IMR-90 (cell line): ENCODE results near the gene POLR2J. TPM values are rescaled to one million over a fixed set of nuclear protein-coding genes. Genes with fewer than 3 reads are reported as not detected.

ENCODE experiments used
- ATAC-seq: fragments of 200-7000 bp; cut with Tn5 transposase; 2 replicates; pipeline ENCODE4 v1.9.1; 2020; ENCODE audit warnings: low read depth, mild to moderate bottlenecking, moderate library complexity
- BruUV-seq: library from RNA; stranded (reverse); fragments of 400-500 nt; replicated peaks from 2 replicates; lab custom pipeline; 2021; lab: Mats Ljungman, UMichigan
- CTCF ChIA-PET: fragments of 300-600 bp; formaldehyde crosslinking; extraction: SDS; loops from one replicate; lab custom pipeline; 2021; ENCODE audit warnings: antibody characterized with exemption; lab: Yijun Ruan, JAX
- POLR2A ChIA-PET: fragments of 300-600 bp; sonication (Branson Sonifier 250); formaldehyde crosslinking; loops from one replicate; lab custom pipeline; 2022; ENCODE audit warnings: antibody characterized with exemption; ENCODE audit not compliant: unreplicated experiment; lab: Charles Lee
- DNase-seq: peaks from one replicate; pipeline ENCODE4 v3.0.0; 2013
- H2AFZ ChIP-seq: replicated peaks from 2 replicates; pipeline ENCODE3; 2013; ENCODE audit warnings: low read length, mild to moderate bottlenecking; ENCODE audit not compliant: poor library complexity
- H2AK5ac ChIP-seq: 2 replicates; pipeline ENCODE4 v1.6.1; 2013; ENCODE audit warnings: low read depth, low read length, inconsistent platforms
- H2AK9ac ChIP-seq: replicated peaks from 2 replicates; pipeline ENCODE3; 2013; ENCODE audit warnings: mild to moderate bottlenecking, low read depth, low read length, moderate library complexity; ENCODE audit not compliant: poor library complexity
- H2BK120ac ChIP-seq: 2 replicates; pipeline ENCODE4 v1.6.1; 2013; ENCODE audit warnings: low read depth, low read length, inconsistent platforms
- H2BK15ac ChIP-seq: 3 replicates; pipeline ENCODE4 v1.6.1; 2013; ENCODE audit warnings: low read depth, low read length, inconsistent platforms
- H2BK20ac ChIP-seq: 2 replicates; pipeline ENCODE4 v1.6.1; 2013; ENCODE audit warnings: low read depth, mild to moderate bottlenecking, inconsistent platforms, low read length, moderate library complexity
- H2BK5ac ChIP-seq: 2 replicates; pipeline ENCODE4 v1.6.1; 2013; ENCODE audit warnings: mild to moderate bottlenecking, low read depth, low read length, inconsistent platforms; ENCODE audit not compliant: poor library complexity, severe bottlenecking
- H3K14ac ChIP-seq: replicated peaks from 2 replicates; pipeline ENCODE4 v1.6.1; 2013; ENCODE audit warnings: low read depth, low read length, inconsistent platforms
- H3K18ac ChIP-seq: 2 replicates; pipeline ENCODE4 v1.6.1; 2013; ENCODE audit warnings: low read depth, low read length, control low read depth
- H3K23ac ChIP-seq: 2 replicates; pipeline ENCODE4 v1.6.1; 2013; ENCODE audit warnings: low read depth, low read length, inconsistent platforms
- H3K27ac ChIP-seq: 2 replicates; pipeline ENCODE4 v1.5.1; 2013; ENCODE audit warnings: mild to moderate bottlenecking, control low read depth, low read length; ENCODE audit not compliant: insufficient read depth
- H3K27me3 ChIP-seq: 2 replicates; pipeline ENCODE4 v1.6.1; 2013; ENCODE audit warnings: low read length; ENCODE audit not compliant: control insufficient read depth, insufficient read depth
- H3K36me3 ChIP-seq: 2 replicates; pipeline ENCODE4 v1.6.1; 2013; ENCODE audit warnings: low read length, mixed read lengths; ENCODE audit not compliant: control insufficient read depth, insufficient read depth
- H3K4ac ChIP-seq: 2 replicates; pipeline ENCODE4 v1.6.1; 2013; ENCODE audit warnings: low read depth, low read length, inconsistent platforms
- H3K4me1 ChIP-seq: 2 replicates; pipeline ENCODE4 v1.6.1; 2013; ENCODE audit warnings: low read length, mixed read lengths; ENCODE audit not compliant: control insufficient read depth, insufficient read depth
- H3K4me2 ChIP-seq: 2 replicates; pipeline ENCODE4 v1.6.1; 2013; ENCODE audit warnings: low read depth, mild to moderate bottlenecking, control low read depth, low read length, moderate library complexity
- H3K4me3 ChIP-seq: 2 replicates; pipeline ENCODE4 v1.5.1; 2013; ENCODE audit warnings: low read depth, mild to moderate bottlenecking, control low read depth, low read length, moderate library complexity; ENCODE audit not compliant: insufficient read depth
- H3K56ac ChIP-seq: 2 replicates; pipeline ENCODE4 v1.6.1; 2013; ENCODE audit warnings: low read length, inconsistent platforms; ENCODE audit not compliant: insufficient read depth; ENCODE audit errors: extremely low read depth
- H3K79me1 ChIP-seq, 2 experiments: 2 replicates each; pipeline ENCODE4 v1.6.1; 2013; ENCODE audit warnings: low read length in 2 of 2, inconsistent platforms in 1 of 2, low read depth in 1 of 2
- H3K9ac ChIP-seq: 2 replicates; pipeline ENCODE4 v1.6.1; 2013; ENCODE audit warnings: low read depth, low read length, control low read depth
- H3K9me1 ChIP-seq: 2 replicates; pipeline ENCODE4 v1.6.1; 2013; ENCODE audit warnings: low read length, inconsistent platforms; ENCODE audit not compliant: insufficient read depth
- H3K9me3 ChIP-seq: 2 replicates; pipeline ENCODE4 v1.6.1; 2013; ENCODE audit warnings: low read length; ENCODE audit not compliant: control insufficient read depth, insufficient read depth
- H4K20me1 ChIP-seq: 2 replicates; pipeline ENCODE4 v1.6.1; 2013; ENCODE audit warnings: low read length, inconsistent platforms; ENCODE audit not compliant: insufficient read depth
- H4K5ac ChIP-seq: 2 replicates; pipeline ENCODE4 v1.6.1; 2013; ENCODE audit warnings: mild to moderate bottlenecking, low read depth, low read length, control low read depth
- H4K8ac ChIP-seq, 2 experiments: 2 replicates each; pipeline ENCODE4 v1.6.1; 2013; ENCODE audit warnings: low read depth in 2 of 2, low read length in 2 of 2, control low read depth in 1 of 2, inconsistent platforms in 1 of 2
- H4K91ac ChIP-seq: 2 replicates; pipeline ENCODE4 v1.6.1; 2013; ENCODE audit warnings: low read depth, low read length, inconsistent platforms; ENCODE audit not compliant: insufficient read depth
- BHLHE40 ChIP-seq: fragments of 150-350 bp; IDR thresholded peaks from 2 replicates; pipeline ENCODE4 v1.6.1; 2016; ENCODE audit warnings: mild to moderate bottlenecking, low read depth, low read length
- CEBPB ChIP-seq: IDR thresholded peaks from 2 replicates; pipeline ENCODE4 v1.6.1; 2012; ENCODE audit warnings: low read depth, low read length, improper control_type of control experiment
- CHD1 ChIP-seq: IDR thresholded peaks from 2 replicates; pipeline ENCODE4 v1.6.1; 2012; ENCODE audit warnings: low read depth, low read length, improper control_type of control experiment
- FOS ChIP-seq: fragments of 150-350 bp; IDR thresholded peaks from 2 replicates; pipeline ENCODE4 v1.6.1; 2016; ENCODE audit warnings: low read depth, low read length
- MAFK ChIP-seq: IDR thresholded peaks from 2 replicates; pipeline ENCODE4 v1.6.1; 2012; ENCODE audit warnings: low read depth, low read length, improper control_type of control experiment
- MAZ ChIP-seq: IDR thresholded peaks from 2 replicates; pipeline ENCODE4 v1.6.1; 2012; ENCODE audit warnings: low read depth, mild to moderate bottlenecking, low read length, improper control_type of control experiment, moderate library complexity, borderline replicate concordance
- MXI1 ChIP-seq: IDR thresholded peaks from 2 replicates; pipeline ENCODE4 v1.6.1; 2012; ENCODE audit warnings: low read depth, mild to moderate bottlenecking, low read length, moderate library complexity, borderline replicate concordance
- NFE2L2 ChIP-seq: fragments of 150-350 bp; IDR thresholded peaks from 2 replicates; pipeline ENCODE4 v1.6.1; 2016; ENCODE audit warnings: low read depth, mild to moderate bottlenecking, low read length
- RAD21 ChIP-seq: IDR thresholded peaks from 2 replicates; pipeline ENCODE4 v1.6.1; 2012; ENCODE audit warnings: low read length, improper control_type of control experiment
- RCOR1 ChIP-seq: IDR thresholded peaks from 2 replicates; pipeline ENCODE4 v1.6.1; 2012; ENCODE audit warnings: mild to moderate bottlenecking, low read length, improper control_type of control experiment; ENCODE audit not compliant: insufficient replicate concordance
- RFX5 ChIP-seq: IDR thresholded peaks from 2 replicates; pipeline ENCODE4 v1.8.0; 2012; ENCODE audit warnings: low read depth, mild to moderate bottlenecking, low read length, moderate library complexity
- SMC3 ChIP-seq: fragments of 150-350 bp; IDR thresholded peaks from 2 replicates; pipeline ENCODE4 v1.6.1; 2016; ENCODE audit warnings: low read depth, mild to moderate bottlenecking, antibody characterized with exemption, low read length, moderate library complexity
- WGBS, 2 experiments: methylation state at CpG; one replicate each; pipeline versions ENCODE4 v1.1.5 to v1.1.7; 2013; ENCODE audit warnings: missing lambda C conversion rate in 2 of 2; ENCODE audit not compliant: insufficient read length in 1 of 2; ENCODE audit errors: extremely low coverage in 2 of 2; 5-methylcytosine and 5-hydroxymethylcytosine counted together
- dilution Hi-C: fragments of 300-500 bp; cut with HindIII; formaldehyde crosslinking; loops from one replicate; pipeline ENCODE4 v1.14.3; 2018; ENCODE audit warnings: low sequenced_read_pairs; ENCODE audit not compliant: unreplicated experiment
- in situ Hi-C: fragments of 300-500 bp; cut with MboI; formaldehyde crosslinking; loops from 3 replicates; pipeline ENCODE4 v1.14.3; 2019; ENCODE audit warnings: low sequenced_read_pairs, inconsistent platforms, mixed read lengths
- intact Hi-C: fragments of 100-400 bp; cut with micrococcal nuclease; formaldehyde crosslinking; loops from 2 replicates; pipeline ENCODE4 v1.10.0; 2022
- polyA plus RNA-seq, 3 experiments: library from polyadenylated mRNA; depleted of rRNA; stranded (reverse); fragments of >200 nt; gene quantifications; 2 replicates each; pipeline ENCODE4 v1.2.3, GENCODE V29; 2012; ENCODE audit warnings: low replicate concordance in 1 of 3
- total RNA-seq: library from RNA; depleted of rRNA; stranded (reverse); fragments of >200 nt; gene quantifications from 2 replicates; pipeline ENCODE4 v1.2.3, GENCODE V29; 2012
- TF ChIP-seq, protein P1 (sequence below): fragments of 150-350 bp; IDR thresholded peaks from 2 replicates; pipeline ENCODE4 v1.6.1; 2016; ENCODE audit warnings: low read depth, mild to moderate bottlenecking, low read length, moderate library complexity, borderline replicate concordance
- TF ChIP-seq, protein P2 (sequence below): conservative IDR thresholded peaks from 2 replicates; pipeline ENCODE4 v1.5.1; 2012; ENCODE audit warnings: mild to moderate bottlenecking, low read depth, low read length, improper control_type of control experiment

The POLR2J gene
- total and polyA plus RNA-seq, 2 of the 4 experiments (the other 2 are of a cell fraction) = 20.8 to 92.6 TPM

DNA sequence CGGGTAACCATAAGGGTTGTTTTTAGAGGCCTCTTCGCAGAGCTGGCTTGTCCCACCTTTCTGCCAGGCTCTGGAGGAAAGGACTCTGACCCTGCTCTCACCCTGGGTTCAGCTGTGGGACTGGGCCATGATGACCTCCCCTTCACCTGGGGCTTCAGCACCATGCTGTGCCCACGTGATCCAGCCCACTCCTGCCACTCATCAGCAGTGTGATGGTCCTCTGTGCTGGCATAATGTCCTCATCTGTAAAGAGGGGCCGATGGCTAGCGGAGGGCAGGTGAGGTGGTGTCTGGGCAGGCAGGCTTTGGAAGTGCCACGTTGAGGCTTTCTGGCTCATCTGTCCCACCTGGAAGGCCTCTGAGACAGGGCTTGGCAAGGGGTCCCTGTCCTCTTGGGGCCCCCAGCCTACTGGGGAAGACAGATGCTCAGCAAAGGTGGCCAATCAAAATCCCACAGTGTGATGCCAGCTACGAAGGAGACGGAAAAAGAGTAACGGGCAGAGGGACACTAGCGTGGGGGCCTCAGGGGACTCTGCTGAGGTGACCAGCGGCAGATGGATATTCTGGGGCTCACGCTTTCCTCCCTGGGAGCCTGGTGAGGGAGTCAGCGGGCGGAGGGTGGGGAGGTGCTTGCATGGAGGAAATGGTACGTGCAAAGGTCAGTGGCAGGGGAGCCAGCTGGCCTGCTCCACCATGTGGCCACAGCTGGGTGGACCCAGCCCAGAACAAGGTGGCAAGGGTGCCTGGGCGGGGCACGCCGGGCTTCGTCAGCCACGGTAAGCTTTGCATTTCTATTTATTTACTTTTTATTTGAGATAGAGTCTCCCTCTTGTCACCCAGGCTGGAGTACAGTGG is 8.5 kb downstream of the POLR2J start:
- H4K20me1 ChIP-seq = peaks cover 11% of the 10 kb centered on the region
- H4K91ac ChIP-seq = no peak overlapping the region
- no peak overlapping the region for H3K27ac ChIP-seq
- peaks cover 2% of the 10 kb centered on the region; the same call in 1 of the 2 replicates for H3K4me1 ChIP-seq
- no peaks in the 10 kb centered on the region for H3K27me3 ChIP-seq
- H3K23ac ChIP-seq = no peak overlapping the region
- no peak overlapping the region for H2BK15ac ChIP-seq
- H2BK20ac ChIP-seq = no peak overlapping the region
- no peak overlapping the region for H3K4me3 ChIP-seq
- in situ Hi-C loops (no loop called here), dilution Hi-C loops (no loop called here), intact Hi-C loops (no loop called here)
- DNase-seq = no peak
- no peak overlapping the region for H4K5ac ChIP-seq
- no peak overlapping the region for H2AFZ ChIP-seq
- H2AK9ac ChIP-seq = peak overlapping the region; percentile 23
- peaks cover 39% of the 10 kb centered on the region for H3K36me3 ChIP-seq
- no peaks in the 10 kb centered on the region for H3K9me3 ChIP-seq
- POLR2A ChIA-PET = no interaction called here
- no peak overlapping the region for H2BK5ac ChIP-seq
- no peak overlapping the region for H3K9ac ChIP-seq
- WGBS, 2 experiments = 98% methylated on average over 10 of the region's 20 CpGs; no CpG with 5 or more reads in 1 of the 2 experiments
- H3K56ac ChIP-seq = no peak overlapping the region
- H2AK5ac ChIP-seq = no peak overlapping the region
- H3K79me1 ChIP-seq = peaks cover 9 to 29% of the 10 kb centered on the region in 2 experiments
- peaks cover 9% of the 10 kb centered on the region for H3K9me1 ChIP-seq
- H3K14ac ChIP-seq = no peak overlapping the region
- no peak for TF ChIP-seq BHLHE40
- no peak for TF ChIP-seq MAZ
- no peak for TF ChIP-seq RFX5
- no peak for TF ChIP-seq RCOR1
- TF ChIP-seq MAFK = no peak
- TF ChIP-seq CHD1 = no peak
- TF ChIP-seq SMC3 = no peak
- no peak for TF ChIP-seq MXI1
- TF ChIP-seq NFE2L2 = no peak
- TF ChIP-seq FOS = no peak
- TF ChIP-seq, protein P1, sequence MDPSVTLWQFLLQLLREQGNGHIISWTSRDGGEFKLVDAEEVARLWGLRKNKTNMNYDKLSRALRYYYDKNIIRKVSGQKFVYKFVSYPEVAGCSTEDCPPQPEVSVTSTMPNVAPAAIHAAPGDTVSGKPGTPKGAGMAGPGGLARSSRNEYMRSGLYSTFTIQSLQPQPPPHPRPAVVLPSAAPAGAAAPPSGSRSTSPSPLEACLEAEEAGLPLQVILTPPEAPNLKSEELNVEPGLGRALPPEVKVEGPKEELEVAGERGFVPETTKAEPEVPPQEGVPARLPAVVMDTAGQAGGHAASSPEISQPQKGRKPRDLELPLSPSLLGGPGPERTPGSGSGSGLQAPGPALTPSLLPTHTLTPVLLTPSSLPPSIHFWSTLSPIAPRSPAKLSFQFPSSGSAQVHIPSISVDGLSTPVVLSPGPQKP = no peak
- TF ChIP-seq, protein P2, sequence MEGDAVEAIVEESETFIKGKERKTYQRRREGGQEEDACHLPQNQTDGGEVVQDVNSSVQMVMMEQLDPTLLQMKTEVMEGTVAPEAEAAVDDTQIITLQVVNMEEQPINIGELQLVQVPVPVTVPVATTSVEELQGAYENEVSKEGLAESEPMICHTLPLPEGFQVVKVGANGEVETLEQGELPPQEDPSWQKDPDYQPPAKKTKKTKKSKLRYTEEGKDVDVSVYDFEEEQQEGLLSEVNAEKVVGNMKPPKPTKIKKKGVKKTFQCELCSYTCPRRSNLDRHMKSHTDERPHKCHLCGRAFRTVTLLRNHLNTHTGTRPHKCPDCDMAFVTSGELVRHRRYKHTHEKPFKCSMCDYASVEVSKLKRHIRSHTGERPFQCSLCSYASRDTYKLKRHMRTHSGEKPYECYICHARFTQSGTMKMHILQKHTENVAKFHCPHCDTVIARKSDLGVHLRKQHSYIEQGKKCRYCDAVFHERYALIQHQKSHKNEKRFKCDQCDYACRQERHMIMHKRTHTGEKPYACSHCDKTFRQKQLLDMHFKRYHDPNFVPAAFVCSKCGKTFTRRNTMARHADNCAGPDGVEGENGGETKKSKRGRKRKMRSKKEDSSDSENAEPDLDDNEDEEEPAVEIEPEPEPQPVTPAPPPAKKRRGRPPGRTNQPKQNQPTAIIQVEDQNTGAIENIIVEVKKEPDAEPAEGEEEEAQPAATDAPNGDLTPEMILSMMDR = no peak
- no peak for TF ChIP-seq RAD21
- TF ChIP-seq CEBPB = no peak
- no peak for ATAC-seq
- H3K18ac ChIP-seq = no peak overlapping the region
- CTCF ChIA-PET = interaction anchor here (0.5 kb wide), 1 partner anchor 1595 kb away, joined by 3 read pairs; the partner anchor contains the start of gene SRRT
- no TSS peak for BruUV-seq
- H3K4me2 ChIP-seq = no peak overlapping the region
- no peak overlapping the region for H3K4ac ChIP-seq
- H4K8ac ChIP-seq = no peak overlapping the region
- no peak overlapping the region for H2BK120ac ChIP-seq
